Stimulated activated CD4-positive, alpha-beta T cell treated with anti-CD3 and anti-CD28 coated beads, Interleukin-12 subunit alpha, Interleukin-12 subunit beta, amount 100 ng/mL, for 48 hours (primary cell): Measurements from ENCODE around the gene PLPP1.

Source experiments
- DNase-seq, 3 donors: peaks; one replicate each; pipeline ENCODE4 v3.0.0-alpha.2; 2020; ENCODE audit warnings: low read depth in 2 of 3, low spot score in 1 of 3

The PLPP1 gene

DNA sequence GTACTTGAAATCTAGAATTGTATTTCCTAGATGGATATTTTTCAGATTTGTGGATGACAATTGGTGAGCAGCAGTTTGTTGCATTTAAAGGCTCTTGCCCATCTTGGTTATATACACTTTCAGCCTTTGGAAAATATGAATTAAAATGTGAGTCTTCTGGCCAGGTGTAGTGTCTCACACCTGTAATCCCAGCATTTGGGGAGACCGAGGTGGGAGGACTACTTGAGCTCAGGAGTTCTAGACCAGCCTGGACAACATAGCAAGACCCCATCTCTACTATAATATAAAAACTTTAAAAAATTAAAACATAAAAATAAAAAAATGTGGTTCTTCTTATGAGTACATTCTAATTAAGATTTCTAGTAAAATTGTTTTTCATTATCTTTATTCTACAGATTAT lies 125.0 kb downstream of the PLPP1 start:
- DNase-seq = no peak

GRCh38 chr5:55407984-55408383 lies 126.8 kb downstream of the PLPP1 start:
- DNase-seq = no peak

DNA sequence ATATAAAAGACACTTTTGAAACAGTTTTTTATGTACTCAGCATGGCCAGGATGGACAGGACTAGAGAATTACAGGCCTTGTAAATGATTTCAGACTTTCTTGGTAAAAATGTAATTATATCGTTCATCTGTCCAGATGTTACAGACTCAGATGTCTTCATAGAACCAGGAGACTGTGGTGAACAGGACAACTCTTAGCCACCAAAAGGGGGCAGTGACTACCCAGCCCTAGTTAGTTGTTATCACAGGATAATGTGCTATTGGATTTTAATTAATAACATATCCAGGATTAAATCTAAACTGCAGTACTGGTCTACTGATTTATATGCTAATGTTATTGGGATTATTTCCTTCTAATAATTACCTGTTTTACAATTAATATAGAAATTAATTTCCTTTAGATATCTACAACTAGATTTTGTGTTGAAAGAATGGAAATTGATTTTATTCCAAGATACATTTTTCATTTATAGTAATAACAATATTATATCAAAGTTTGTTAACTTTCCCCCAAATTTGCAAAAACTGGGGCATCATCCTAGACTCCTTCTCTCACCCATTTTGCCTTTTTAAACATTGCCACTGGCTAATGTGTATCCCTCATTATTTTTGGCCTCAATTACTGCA lies 127.6 kb downstream of the PLPP1 start:
- DNase-seq = no peak

GRCh38 chr5:55406292-55406691 lies 128.5 kb downstream of the PLPP1 start:
- DNase-seq = no peak

DNA sequence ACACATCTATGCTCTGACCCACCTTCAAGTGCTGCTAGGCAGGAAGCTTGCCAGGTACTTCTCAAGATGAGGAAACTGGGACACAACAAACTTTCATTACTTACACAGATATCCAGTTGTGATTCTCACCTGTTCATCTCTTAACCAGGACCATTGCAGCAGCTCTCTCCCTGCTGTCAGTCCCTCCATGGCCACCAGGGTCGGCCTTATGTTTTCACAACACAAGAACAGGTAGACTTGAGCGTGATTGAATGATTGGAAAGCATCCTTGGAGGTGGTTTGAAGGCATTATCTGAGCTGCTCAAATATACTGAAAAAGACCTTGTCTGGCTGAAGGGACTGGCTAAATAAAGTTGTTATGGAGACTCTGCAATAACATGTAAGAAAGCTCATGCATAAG lies 132.6 kb downstream of the PLPP1 start:
- no peak for DNase-seq

GRCh38 chr5:55393501-55394175 lies 141.1 kb downstream of the PLPP1 start:
- no peak for DNase-seq

DNA sequence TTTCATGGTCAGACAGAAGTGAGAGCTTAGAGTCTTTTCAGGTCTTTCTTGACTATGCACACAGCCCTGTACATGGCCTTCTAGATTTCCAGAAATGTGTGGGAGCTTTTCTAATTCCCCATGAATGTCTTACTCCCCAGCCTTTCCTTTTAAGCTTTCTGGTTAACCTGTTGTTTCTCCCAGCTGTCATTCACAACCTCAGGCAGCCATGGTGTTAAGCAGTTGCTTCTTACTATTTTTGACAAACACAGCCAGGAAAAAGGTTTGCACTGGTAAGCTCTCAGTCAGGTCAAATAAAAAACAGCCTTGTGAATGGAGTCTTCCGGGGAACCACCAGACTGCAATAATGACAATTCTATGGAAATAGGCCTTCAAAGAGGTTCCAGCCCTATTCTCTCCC lies 142.1 kb downstream of the PLPP1 start:
- no peak for DNase-seq

GRCh38 chr5:55391707-55392106 lies 143.1 kb downstream of the PLPP1 start:
- no peak for DNase-seq

GRCh38 chr5:55387865-55388264 lies 146.9 kb downstream of the PLPP1 start:
- no peak for DNase-seq

GRCh38 chr5:55386356-55386755 lies 148.4 kb downstream of the PLPP1 start:
- DNase-seq = no peak

- no peak for DNase-seq
These were observed 148.9 kb downstream of the PLPP1 start for GRCh38 chr5:55385846-55386245.

- DNase-seq = no peak
These were observed 149.5 kb downstream of the PLPP1 start for GRCh38 chr5:55385227-55385626.

GRCh38 chr5:55384072-55384471 lies 150.7 kb downstream of the PLPP1 start:
- no peak for DNase-seq

- DNase-seq = no peak
These were observed 151.5 kb downstream of the PLPP1 start for GRCh38 chr5:55383254-55383653.

DNA sequence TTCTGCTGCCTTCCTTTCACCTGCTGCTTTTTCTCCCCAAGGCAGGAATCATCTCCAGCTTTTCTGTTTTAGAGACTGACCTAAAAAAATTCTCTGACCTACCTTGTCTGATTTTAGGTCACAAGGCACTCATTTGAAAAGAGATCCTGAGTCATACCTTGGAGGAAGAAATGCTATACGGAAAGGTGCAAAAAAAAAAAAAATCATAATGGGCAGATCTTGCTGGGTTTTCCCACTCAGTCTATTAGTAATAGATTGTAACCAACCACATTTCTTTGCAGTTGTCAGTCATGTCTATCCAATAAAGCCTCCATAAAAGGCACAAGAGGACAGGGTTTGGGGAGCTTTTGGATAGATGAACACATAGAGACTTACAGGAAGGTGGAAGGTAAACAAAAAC lies 157.0 kb downstream of the PLPP1 start:
- DNase-seq = no peak
